Measurements from ENCODE around the gene CACNA1C.

CACNA1C gene

DNA sequence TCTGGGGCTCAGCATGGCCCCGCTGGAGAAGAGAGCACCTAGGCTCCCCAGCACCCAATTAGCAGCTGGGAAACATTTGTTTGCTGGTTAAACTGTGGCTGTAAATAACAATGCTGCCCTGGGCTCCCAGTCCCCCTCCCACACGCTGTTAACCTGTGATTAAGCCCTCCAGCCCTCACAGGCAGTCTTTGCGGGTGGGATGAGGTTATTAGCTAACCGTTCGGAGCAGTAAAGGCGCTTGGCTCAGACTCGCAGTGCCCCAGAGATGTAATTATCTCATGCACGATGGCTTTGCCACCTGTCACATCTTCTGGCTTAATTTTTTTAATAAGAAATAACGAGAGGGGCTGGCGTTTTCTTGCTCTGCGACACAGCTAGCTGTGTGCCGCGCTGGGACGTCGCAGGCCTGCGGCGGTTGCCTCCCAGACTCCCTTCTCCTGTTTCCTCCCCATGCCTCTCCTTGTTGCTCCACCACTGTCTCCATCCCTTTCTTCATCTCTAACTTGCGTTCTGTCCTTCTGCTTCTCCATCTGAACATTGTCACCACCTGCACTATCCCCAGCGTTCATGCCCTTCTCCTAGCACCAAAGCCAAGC, 502.8 kb downstream of the CACNA1C start:
- DNase-seq (ENCODE audit: low read depth) = no peak

DNA sequence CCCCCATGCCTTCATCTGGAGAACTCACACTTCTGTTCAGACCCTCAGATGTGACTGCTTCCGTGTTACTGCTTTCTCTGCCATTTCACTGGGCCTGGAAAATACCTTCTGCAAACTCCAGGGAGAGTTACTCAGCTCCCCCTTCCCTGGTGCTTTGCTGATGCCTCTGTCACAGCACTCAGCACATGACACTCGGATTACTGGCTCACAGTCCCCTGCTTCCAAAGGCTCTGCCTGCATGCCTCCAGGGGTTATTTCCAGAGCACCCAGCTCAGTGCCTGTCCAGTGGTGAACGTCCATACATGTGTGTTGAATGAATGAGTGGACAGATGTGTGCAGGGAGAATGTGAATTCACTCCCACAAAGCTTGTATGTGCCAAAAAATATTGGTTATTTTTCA, 504.8 kb downstream of the CACNA1C start:
- no peak for DNase-seq (ENCODE audit: low read depth)

DNA sequence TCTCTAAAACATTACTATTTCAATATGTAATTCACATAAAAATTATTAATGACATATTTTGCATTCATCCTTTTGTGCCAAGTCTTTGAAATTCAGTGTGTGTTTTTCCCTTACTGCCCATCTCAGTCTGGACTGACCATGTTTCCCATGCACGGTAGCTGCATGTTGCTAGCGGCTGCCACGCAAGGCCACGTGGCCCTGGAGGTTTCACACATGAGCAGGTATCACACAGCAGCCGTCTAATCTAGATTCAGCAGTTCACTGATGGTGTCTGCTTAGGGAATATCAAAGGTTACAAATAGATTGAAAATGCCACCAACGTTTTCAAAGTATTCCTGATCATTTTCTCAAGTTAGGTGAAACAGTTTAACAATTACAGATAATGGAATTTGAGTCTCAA, 507.1 kb downstream of the CACNA1C start:
- DNase-seq (ENCODE audit: low read depth) = no peak

DNA sequence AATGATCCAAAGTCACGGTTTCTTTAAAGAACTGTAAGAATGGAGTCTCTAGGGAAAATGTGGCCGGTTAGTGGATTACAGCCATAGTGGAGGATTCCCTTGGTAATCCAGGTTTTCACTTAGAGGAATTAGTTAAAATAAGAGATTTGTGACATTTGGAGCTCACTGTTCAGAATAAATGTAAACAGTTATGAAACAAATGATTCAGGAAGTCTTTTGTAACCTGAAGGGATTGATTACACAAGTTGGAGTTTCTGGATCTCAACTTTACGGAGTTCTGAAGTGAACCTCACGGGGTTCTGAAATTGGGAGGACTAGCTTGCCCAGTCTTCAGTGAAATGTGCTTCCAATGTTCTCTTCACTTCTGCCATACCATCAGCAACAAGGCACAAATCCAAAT, 507.6 kb downstream of the CACNA1C start:
- DNase-seq (ENCODE audit: low read depth) = no peak

DNA sequence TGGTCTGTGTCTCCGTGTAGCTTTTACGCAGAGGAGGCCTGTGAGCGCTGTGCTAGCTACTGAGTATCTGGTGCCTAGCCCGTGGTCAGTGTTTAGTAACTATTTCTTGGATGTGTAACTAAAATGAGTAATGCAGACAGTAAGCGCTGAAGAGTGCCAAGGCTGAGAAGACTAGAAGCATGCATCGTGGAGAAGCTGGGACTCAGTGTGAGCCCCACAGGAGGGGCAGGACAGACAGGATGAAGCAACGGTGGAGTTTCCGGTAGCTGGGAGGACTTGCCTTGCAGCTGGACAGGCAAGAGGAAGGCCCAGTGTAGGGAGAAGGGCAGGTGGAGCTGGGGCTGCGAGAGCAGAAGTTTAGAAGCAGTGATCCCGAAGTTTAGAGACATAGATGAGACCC, 508.6 kb downstream of the CACNA1C start:
- DNase-seq (ENCODE audit: low read depth) = no peak

DNA sequence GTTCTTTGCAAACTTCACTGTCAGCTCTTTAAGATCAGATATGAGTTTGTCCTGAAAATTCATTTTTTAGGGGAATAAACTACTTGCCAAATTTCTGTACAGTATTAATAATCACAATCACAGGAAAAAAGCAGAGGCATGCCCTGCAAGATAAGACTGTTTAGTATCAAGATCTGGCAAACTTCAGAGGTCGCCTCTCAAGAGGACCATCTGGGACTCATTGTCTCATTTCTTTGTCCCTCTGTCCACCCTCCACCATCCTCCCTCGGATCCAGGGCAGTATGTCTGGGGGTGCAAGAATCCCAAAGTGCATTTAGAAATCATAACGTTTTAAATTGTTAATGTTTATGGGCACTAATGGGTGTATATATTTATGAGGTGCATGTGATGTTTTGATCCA, 509.6 kb downstream of the CACNA1C start:
- DNase-seq (ENCODE audit: low read depth) = no peak

DNA sequence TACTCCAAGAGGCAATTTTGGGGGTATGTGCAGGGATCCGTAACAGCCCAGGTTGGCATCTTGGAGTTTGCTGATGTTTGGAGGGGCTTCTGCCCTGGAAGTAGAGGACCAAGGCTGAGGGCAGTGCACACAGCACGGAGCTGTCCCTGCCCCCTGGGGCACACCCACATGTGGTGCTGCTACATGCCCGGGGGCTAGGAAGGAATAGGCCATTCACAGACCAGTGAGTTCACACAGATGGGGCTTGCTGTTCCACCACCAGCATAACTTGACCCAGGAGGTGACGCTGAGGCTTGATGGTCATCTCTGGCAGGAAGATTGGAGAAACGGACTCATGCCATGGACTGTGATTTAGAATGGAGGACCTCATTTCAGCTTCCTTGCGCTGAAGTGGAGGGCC, 510.9 kb downstream of the CACNA1C start:
- no peak for DNase-seq (ENCODE audit: low read depth)

DNA sequence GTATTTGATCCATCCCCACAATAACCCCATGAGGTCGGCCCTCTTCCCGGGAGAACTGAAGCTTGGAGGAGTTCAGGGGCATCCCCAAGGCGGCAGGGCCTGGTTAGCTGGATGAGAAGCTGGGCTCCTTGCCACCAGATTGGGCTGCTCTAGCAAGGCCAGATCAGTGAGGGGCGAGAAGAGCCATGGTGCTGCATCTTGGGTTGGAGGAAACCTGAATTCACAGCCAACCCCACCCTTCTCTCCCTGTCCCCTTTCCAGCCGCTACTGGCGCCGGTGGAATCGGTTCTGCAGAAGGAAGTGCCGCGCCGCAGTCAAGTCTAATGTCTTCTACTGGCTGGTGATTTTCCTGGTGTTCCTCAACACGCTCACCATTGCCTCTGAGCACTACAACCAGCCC, 513.4 kb downstream of the CACNA1C start:
- no peak for DNase-seq (ENCODE audit: low read depth)

DNA sequence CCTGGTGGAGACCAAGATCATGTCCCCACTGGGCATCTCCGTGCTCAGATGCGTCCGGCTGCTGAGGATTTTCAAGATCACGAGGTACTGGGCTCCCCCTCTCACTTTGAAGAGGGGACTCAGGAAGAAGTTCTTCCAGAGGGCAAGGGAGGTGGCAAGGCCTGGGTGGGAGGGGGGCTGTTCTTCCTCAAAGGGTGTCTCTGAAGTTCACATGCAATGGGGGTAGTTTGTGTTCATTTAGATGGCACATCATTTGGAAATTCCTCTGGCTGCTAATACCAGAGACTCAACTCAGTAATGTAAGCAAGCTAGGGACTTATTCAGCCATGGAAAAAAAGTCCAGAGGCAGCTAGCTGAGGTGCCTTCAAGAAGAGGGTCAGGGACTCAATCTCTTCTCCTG, 514.9 kb downstream of the CACNA1C start:
- no peak for DNase-seq (ENCODE audit: low read depth)

DNA sequence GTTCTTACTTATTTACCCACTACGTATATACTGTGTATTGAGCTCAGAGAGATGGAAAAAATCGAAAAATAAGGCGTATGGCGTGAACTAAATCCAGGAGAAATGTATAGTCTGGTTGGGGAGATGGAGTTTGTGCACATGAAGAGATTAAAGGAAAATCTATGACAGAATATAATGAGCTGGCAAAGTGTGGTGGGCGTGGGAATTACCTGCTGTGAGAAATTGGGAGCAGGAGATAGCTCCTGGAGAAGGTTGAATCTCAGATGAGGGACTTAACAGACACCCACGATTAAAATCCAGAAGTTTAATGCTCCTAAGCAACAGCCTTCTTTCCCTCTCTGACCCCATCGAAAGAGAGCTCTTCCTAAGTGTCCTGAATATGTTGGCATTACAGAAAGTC, 517.8 kb downstream of the CACNA1C start:
- no peak for DNase-seq (ENCODE audit: low read depth)

DNA sequence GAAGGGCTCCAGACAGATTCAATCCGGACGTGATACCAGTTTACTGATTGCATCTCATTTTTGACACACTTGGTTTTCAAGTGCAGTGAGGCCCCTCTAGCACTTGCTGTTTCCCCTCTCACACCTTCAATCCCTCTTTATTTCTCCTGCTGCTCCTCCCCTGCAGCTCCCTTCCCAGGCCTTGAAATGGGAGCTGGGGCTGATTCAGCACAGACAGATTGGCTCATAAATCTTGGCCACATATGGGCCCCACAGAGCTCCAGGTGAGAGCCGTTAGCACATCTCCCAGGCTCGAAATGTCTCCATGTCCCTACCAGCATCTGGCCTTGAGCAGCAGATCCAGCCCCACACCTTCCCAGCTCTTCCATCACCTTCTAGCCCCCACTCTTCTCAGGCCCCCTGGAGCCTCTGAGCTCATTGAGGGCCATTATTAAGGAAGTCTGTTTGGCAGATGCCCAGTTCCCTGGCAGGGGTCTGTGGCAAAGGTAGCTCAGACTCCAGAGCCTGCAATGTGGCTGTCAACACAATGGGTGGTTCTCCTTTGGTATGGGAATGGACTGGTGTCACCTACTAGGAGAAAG, 521.7 kb downstream of the CACNA1C start:
- no peak for DNase-seq (ENCODE audit: low read depth)

DNA sequence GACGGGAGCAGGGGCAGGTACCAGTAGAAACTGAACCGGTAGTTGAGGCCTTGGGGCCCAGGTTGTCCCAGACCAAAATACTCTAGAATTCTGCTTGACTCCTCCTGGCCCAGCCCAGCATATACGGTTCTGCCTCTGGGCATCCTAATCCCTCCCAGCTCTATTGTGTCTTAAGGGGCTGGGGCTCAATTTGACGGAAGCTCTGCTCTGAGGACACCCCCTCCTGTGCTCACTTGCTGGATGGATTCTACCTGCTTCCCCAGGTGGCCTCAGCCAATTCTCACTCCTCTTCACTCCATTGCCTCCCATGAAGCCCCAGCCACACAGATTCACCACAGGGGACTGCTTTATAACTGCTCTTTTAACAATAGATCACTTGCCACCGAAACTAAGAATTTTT, 522.5 kb downstream of the CACNA1C start:
- DNase-seq (ENCODE audit: low read depth) = no peak

DNA sequence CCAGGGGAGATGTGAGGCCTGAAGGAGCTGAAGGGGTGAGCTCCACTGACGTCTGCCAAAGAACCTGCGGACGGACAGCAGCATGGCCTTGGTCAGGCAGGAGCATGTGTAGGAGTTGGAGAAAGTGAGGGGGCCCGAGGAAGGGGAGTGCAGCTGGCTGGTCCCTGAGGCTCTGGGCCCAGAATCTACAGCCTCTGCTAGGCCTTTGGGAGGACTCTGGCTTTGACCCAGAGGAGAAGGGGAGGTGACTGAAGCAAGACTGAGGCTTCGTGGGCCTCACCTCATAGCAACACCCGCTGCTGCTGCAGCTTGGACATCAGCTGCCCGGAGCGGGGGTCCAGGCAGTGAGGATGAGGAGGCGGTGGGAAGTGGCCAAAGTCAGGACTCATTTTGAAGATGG, 525.4 kb downstream of the CACNA1C start:
- DNase-seq (ENCODE audit: low read depth) = no peak

DNA sequence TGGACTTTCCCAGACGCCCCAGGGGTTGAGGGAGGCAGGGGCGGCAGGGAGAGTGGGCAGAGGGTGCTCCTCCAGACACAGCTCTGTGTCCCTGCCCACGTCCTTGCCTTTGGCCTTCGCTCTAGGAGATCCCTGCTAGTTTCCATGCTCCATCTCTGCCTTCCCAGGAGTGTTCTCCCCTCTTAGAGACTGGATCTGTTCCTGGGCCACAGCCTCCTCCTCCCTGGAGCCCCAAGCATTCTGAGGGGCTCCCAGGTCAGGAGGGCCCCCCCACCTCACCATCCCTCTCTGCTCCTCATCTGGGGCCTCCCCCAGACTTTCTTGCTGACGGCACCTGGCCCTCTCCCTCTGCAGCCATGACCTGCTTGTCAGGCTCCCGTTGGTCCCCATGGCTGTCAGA, 526.0 kb downstream of the CACNA1C start:
- DNase-seq (ENCODE audit: low read depth) = no peak

DNA sequence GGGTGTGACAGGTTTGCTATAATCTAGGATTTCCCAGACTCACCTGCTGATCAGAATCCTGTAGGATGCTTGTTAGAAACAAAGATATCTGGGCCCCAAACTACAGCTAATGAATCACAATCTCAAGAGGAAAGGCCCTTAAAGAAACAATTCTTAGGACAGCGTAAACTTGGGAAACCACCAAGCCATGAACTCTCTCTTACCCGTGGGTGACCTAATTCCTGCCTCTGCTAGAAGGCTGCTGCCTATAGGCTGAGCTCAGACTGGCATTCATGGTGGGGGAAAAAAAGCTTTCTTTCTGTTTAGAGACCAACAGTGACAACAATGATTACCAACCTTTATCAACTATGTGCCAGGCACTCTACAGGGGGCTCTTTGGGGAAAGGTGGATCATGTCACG, 528.0 kb downstream of the CACNA1C start:
- DNase-seq (ENCODE audit: low read depth) = no peak

DNA sequence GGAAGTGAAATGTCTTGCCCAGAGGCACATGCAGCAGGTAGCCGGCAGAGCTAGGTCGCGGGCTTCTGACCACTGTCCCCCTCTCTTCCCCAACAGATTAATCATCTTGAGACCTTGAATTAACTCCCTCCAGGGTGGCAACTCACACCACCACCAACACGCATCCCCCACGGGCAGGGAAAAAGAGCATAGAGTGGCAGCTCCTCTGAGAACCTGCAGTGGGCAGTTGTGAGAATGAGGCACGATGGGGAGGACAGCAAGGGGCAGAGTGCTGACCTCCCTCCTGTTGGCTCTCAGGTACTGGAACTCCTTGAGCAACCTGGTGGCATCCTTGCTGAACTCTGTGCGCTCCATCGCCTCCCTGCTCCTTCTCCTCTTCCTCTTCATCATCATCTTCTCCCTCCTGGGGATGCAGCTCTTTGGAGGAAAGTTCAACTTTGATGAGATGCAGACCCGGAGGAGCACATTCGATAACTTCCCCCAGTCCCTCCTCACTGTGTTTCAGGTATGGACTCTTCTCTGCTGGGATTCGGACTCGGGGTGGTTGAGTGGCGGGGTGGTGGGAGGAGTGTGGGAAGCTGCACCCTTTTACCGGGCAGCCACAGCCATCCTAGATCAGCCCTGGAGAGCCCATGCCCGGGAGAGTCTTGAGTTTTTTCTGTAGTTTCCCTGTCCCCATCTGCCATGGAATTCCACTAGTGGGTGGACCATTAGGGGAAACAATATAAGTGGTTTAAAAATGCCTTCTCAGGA, 528.7 kb downstream of the CACNA1C start:
- no peak for DNase-seq (ENCODE audit: low read depth)

DNA sequence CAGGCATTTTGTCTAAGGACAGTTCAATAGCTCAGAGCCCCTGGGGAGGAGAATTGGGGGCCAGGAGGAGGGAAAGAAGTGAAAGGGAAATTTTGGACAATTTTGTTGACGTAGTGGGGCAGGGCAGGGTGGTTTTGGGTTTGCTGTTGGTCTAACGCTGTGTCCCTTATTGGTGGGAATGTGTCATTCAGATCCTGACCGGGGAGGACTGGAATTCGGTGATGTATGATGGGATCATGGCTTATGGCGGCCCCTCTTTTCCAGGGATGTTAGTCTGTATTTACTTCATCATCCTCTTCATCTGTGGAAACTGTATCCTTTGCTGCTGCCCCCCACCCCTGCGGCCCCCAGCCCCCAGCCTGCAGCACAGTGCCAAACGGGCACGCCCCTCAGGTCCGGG, 529.8 kb downstream of the CACNA1C start:
- DNase-seq (ENCODE audit: low read depth) = no peak

DNA sequence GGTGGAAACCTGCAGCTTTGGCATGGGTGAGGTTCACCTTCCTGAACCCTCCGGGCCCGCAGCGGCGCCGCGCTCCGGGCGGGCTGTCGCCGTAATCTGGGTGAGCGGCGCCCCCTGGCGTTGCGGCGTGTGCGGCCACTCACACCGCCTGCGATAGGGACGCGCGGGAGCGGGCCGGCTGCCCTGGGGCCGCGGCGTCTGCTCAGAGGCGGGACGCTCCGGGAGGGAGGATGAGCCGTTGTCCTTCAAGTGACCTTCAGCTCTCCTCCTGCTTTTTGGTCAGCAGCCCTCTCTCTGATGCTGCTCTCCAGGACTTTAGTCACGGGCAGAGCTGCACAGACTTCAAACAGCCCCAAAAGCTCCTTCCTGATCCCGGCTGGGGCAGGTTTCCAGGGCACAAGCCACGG, 530.3 kb downstream of the CACNA1C start:
- no peak for DNase-seq (ENCODE audit: low read depth)

DNA sequence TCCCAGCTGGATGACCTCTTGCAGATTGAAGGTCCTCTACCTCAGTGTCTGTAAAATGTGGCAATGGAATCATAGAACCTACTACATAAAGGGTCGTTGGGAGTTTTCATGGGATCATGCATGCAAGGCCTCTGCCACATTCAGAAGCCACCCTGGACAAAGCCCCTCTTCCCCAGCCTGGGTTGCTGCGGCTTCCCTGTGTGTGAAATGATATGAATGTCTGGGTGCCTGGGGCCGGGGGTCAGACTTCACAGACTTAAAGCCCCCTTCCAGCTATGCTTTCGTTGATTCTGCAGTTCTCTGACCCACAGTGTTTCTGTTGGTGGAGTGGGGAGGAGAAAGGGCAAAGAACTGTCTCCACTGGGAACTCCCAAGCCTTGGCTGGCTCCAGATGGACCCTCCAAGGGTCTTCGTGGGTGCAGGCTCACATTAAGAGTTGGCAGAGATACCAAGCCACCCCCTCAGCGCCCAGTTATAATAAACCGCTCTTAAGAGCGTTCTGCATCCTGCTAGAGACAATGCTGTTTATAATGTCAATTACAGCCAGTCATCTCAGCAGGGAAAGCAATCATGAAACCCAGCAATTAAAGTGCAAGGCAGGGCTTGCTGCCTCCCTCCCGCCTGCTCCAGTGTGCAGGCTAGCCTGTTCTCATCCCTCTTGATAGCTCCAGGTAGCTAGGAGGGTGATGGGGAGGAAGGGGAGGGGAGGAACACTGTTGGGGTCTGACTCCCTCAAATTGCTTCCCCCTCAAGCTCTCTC, 531.0 kb downstream of the CACNA1C start:
- no peak for DNase-seq (ENCODE audit: low read depth)

DNA sequence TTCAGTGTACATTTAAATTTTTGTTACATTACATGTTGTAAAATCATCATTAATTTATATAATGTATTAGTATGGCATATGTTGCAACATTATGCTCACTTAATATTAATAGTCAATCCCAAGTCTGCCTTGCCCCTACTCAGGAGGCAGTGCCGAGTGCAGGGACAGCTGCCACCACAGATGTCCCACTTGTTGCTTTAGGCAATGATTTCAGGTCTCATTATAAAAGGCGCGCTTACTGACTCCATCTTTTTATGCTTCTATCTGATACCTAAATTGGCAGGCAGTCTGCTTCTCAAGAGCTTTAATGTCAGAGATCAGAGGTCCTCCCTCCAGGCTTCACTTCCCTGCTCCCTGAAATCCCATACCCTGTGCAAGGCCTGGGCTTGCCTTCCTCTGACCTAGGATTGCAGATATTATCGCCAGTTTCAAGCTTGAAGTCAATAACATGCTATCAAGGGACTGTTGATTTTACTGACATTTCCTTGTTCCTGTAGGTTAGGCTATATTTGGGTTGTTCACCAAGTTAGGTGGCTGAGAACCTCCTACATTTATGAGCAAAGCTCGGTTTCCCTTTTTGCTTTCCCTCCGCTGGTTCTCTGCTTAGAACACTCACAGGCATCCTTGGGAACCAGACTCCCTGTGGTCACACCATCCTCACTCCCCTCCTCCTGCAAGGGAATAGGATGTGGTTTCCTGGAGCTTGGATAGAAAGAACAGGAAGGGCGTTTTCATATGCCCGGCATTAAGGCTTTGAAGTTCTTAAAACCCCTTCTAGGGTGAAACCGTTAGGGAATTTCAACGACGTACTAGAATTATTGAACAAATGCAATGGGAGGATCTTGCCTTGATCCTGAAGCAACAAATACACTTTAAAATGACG, 533.6 kb downstream of the CACNA1C start:
- no peak for DNase-seq (ENCODE audit: low read depth)

DNA sequence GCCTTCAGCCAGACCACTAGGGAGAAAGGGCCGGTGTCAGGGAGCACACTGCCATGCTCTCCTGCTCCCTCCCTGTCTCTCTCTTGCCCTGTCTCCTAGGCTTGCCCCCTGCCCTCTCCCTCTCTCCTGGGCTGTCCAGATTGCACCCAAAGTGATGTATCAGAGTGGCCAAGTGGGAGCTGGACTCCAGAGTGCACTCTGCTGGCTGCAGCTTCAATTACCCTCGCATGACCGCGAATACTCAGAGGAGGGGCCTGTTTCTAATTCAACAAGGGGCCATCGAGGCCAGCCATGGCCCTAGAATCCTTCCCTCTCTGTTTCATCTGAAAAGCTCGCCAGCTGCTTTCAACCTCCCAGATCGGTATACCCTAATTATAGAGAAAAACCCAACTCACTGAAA, 535.6 kb downstream of the CACNA1C start:
- no peak for DNase-seq (ENCODE audit: low read depth)

DNA sequence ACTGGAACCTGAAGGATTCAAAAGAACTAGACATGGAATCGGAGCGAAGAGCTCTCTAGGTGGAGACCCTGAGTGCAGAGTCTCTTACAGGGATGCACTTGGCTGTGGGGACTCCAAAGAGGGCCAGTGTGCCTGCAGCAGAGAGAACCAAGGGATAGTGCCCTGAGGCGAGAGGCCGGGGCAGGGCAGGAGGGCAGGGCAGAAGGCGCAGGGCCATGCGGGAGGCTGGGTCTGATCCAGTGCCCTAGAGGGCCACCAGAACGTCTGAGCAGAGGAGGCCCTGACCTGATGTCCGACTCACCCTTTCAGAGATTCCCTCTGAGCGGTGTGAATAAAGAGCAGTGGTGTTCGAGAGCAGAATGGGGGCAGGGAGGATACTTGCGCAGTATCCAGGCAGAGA, 536.6 kb downstream of the CACNA1C start:
- DNase-seq (ENCODE audit: low read depth) = no peak
